Mesangial cell (primary cell): ENCODE measurements around the gene OLIG3. TPM values are rescaled to one million over a fixed set of nuclear protein-coding genes. Genes with fewer than 3 reads are reported as not detected.

Experiments
- total RNA-seq: library from RNA; depleted of rRNA; stranded (reverse); fragments of >200 nt; gene quantifications from 2 replicates; pipeline ENCODE4 v1.2.3, GENCODE V29; 2015

OLIG3 gene
- total RNA-seq: not detected in 2 replicates

GRCh38 chr6:137494281-137494987, at the start of gene OLIG3:
TSS of gene OLIG3 (minus strand) at chr6:137494394. CDS start at chr6:137494170, 224 bp downstream.

